AG09309 (cell line): ENCODE results near the gene PGA4.
"Not testable (repeated sequence)": the region's sequence is repeated elsewhere in the genome, so short reads cannot be mapped to it uniquely, and the experiment has no call there.

Experiments used
- DNase-seq: peaks from one replicate; pipeline ENCODE4 v3.0.0-alpha.2; 2010; ENCODE audit warnings: low read depth
- H3K4me3 ChIP-seq: 2 replicates; pipeline ENCODE4 v1.5.1; 2011; ENCODE audit warnings: mild to moderate bottlenecking, low read depth, low read length, moderate library complexity; ENCODE audit not compliant: control insufficient read depth

Gene PGA4

GRCh38 chr11:61212202-61212601 lies 9.9 kb upstream of the PGA4 start:
- not testable (repeated sequence) for DNase-seq, H3K4me3 ChIP-seq

GRCh38 chr11:61213711-61214324 lies 8.3 kb upstream of the PGA4 start:
- DNase-seq, H3K4me3 ChIP-seq: not testable (repeated sequence)

GRCh38 chr11:61218306-61218705 lies 3.8 kb upstream of the PGA4 start:
- not testable (repeated sequence) for DNase-seq, H3K4me3 ChIP-seq

GRCh38 chr11:61219016-61219415 lies 3.1 kb upstream of the PGA4 start:
- not testable (repeated sequence) for DNase-seq, H3K4me3 ChIP-seq

- not testable (repeated sequence) for H3K4me3 ChIP-seq, DNase-seq
These were observed 545 bp downstream of the PGA4 start for GRCh38 chr11:61222692-61223091.

GRCh38 chr11:61226457-61227137 lies 4.5 kb downstream of the PGA4 start:
- not testable (repeated sequence) for DNase-seq, H3K4me3 ChIP-seq

GRCh38 chr11:61229458-61229857 lies 7.3 kb downstream of the PGA4 start:
- DNase-seq, H3K4me3 ChIP-seq: not testable (repeated sequence)

- H3K4me3 ChIP-seq, DNase-seq: not testable (repeated sequence)
These were observed 8.9 kb downstream of the PGA4 start for GRCh38 chr11:61231033-61231432.

- not testable (repeated sequence) for H3K4me3 ChIP-seq, DNase-seq
These were observed 9.4 kb downstream of the PGA4 start for GRCh38 chr11:61231585-61231984.

GRCh38 chr11:61232548-61233145 lies 10.5 kb downstream of the PGA4 start:
- not testable (repeated sequence) for DNase-seq, H3K4me3 ChIP-seq

GRCh38 chr11:61237130-61237529 lies 15.0 kb downstream of the PGA4 start:
- H3K4me3 ChIP-seq, DNase-seq: not testable (repeated sequence)

- not testable (repeated sequence) for DNase-seq, H3K4me3 ChIP-seq
These were observed 18.1 kb downstream of the PGA4 start for GRCh38 chr11:61240288-61240687.

GRCh38 chr11:61240875-61241274 lies 18.7 kb downstream of the PGA4 start, which contains the start of gene PGA5:
Gene PGA5, plus strand, starts transcription at chr11:61241175. Its CDS starts 52 bp downstream, at chr11:61241227.
- DNase-seq, H3K4me3 ChIP-seq: not testable (repeated sequence)

GRCh38 chr11:61241526-61241925 lies 19.4 kb downstream of the PGA4 start:
- DNase-seq, H3K4me3 ChIP-seq: not testable (repeated sequence)

- DNase-seq, H3K4me3 ChIP-seq: not testable (repeated sequence)
These were observed 23.3 kb downstream of the PGA4 start for GRCh38 chr11:61245284-61245964.

GRCh38 chr11:61248071-61248470 lies 25.9 kb downstream of the PGA4 start:
- not testable (repeated sequence) for DNase-seq, H3K4me3 ChIP-seq

GRCh38 chr11:61249201-61249600 lies 27.1 kb downstream of the PGA4 start:
- not testable (repeated sequence) for H3K4me3 ChIP-seq, DNase-seq

GRCh38 chr11:61250796-61251765 lies 28.9 kb downstream of the PGA4 start:
- not testable (repeated sequence) for H3K4me3 ChIP-seq

More at GRCh38 chr11:61250796-61251765, 28.9 kb downstream of the PGA4 start:
- not testable (repeated sequence) for DNase-seq
